ENCODE measurements around the gene EIF1B.

Gene EIF1B

DNA sequence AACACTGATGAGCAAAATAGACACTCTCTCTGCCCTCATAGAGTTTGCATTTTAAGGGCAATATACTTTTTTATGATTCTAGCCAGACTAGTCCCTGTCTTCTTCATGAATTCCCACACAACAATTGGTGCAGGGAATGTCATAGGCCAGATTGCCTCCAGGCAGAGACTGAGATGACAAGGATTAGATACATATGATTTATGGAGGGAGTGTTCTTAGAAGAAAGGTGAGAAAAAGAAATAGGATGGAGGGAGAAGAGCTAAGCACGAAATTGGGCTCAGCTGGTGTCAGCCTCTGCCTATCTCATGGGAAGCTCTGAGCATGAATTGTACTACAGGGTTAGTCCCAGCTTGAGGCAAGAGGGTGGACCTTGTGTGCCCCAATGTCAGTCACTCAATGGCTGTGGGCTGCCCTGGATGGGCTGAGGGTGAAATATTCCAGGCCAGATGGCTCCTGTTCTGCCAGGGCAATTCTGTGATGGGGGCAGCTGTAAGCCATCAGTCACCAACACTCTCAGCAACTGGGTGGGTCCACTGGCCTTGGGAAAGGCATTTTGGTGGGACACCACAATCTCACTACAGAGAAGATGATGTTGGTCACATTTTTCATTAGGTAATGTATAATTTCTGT lies 31.1 kb downstream of the EIF1B start:
- DNase-seq (ENCODE audit: low read depth): no peak

DNA sequence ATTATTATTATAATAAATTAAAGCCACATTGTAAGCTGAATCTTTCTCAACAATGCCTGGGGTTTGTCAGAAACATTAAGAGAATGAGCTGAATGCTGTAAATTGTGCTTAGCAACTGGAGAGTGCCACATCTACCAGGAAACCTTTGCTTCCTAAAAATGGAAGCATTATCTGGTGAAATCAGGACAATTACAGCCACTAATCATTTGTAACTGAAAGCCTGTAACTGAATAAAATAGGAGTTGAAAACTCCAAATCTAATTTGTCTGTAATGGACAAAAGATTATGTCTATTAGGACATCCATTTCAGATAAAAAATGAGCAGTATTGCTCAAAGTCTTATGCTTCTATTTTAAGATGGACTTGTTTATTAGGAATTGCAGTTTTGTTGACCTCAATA lies 32.2 kb downstream of the EIF1B start:
- no peak for DNase-seq (ENCODE audit: low read depth)

DNA sequence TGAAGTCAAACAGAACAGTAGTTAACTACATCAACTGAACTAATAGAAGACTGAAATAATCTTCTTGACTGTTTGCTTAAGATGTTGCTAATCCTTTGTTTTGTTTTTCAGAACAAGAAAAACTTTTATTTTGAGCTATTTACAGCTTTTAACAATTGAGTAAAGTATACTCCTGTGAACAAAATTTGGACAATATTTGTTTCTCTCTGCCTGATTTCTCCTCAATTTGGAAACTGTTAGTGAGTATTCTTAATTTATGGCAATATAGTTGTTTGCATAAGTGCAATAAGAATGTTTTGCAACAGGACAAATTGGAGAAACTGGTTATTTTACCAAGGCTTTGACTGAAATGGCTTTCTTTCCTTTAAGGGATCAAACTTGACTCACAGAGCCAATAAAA lies 41.0 kb downstream of the EIF1B start:
- DNase-seq (ENCODE audit: low read depth): no peak

DNA sequence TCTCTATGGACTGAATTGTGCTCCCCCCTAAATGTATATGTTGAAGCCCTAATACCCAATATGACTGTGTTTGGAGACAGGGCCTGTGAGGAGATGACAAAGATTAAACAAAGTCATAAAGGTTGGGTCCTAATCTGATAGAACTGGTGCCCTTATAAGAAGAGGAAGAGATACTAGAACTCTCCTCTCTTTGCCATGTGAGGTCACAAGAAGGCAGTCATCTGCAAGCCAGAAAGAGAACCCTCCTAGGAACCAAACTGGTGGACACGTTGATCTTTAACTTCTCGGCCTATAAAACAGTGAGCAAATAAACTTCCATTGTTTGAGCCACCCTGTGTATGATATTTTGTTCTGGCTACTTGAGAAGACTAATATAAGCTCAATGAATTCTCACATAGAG lies 45.9 kb downstream of the EIF1B start:
- no peak for DNase-seq (ENCODE audit: low read depth)

DNA sequence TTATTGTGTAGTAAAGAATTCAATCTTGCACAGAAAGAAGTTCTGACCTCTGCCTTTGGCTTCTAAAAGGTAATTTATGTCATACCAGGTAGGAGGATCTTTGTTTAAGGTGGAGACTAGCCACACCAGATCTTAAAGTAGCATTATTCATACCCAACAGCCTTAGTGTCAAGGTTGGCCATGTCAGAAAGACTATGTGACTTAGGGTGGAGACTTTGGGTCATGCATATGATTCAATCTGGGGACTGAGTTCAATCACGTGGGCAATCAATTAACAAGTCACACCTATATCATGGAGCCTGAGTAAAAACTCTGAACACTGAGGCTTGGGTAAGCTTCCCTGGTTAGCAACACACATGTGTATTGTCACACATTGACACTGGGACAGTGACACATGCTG lies 48.9 kb downstream of the EIF1B start:
- no peak for DNase-seq (ENCODE audit: low read depth)

Data from stimulated activated CD8-positive, alpha-beta memory T cell treated with anti-CD3 and anti-CD28 coated beads, Interleukin-12 subunit alpha, Interleukin-12 subunit beta, amount 100 ng/mL, for 4 hours (primary cell).